ENCODE results near the gene TMCC2. TPM values are rescaled to one million over a fixed set of nuclear protein-coding genes. Genes with fewer than 3 reads are reported as not detected.
A peak's percentile ranks its signal among the peaks of the same experiment; 100 is the strongest.

TMCC2 gene
- total and polyA plus RNA-seq, 2 of the 4 experiments (the other 2 are of a cell fraction) = 2.0 to 4.2 TPM

DNA sequence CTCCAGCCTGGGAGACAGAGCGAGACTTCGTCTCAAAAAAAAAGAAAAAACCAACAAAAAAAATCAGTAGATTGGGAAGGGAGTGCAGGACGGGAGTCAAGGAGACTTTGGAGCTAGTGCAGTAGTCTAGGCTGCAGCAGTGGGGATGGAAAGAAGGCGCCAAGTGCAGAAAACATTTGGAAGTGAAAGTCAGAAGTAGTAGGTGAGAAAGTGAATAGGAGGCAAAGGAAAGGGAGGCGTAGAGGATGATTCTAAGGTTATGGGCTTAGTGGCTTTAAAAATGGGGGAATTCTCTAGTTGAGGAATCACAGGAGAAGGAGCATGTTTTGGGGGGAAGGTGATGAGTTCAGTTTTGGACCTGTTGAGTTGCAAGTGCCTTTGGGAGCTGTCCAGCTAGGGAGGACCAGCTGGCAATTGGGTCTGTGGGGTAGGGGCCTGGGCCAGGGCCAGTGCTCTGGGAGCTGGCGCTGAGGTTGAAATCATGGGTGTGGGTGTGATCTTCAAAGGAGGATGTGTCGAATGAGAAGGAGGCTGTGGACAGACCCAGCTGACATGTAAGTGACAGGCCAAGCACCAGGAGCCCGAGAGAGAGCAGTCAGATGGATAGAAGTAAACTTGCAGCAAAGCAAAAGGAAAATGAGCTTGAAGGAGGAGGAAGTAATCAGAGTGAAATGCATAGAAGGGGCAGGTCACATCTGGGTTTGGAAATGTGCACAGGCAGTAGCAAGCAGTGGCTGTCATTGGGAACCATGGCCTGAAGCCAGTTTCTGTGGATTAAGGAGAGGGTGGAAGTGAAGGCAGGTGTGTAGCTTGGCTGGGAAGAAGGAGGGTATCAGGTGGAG lies 15.8 kb downstream of the TMCC2 start:
- Histone ChIP-seq H2BK120ac (ENCODE audit: low read depth, low read length) (no peak overlapping the region), H4K5ac (ENCODE audit: low read depth, low read length) (no peak overlapping the region), H3K4me3 (ENCODE audit: insufficient read depth, low read depth, low read length) (no peak overlapping the region), H3K18ac (ENCODE audit: low read depth, low read length) (no peak overlapping the region), H3K79me1 (ENCODE audit: low read depth in 1 of 2, low read length in 2 of 2) (peaks cover 0 to 3% of the 10 kb centered on the region in 2 experiments; a peak in 1 of 4 replicates), H3K9me1 (ENCODE audit: insufficient read depth, low read length) (0 out of 2 replicates have a peak, but pooled peaks cover 4% of the 10 kb centered on the region), H4K20me1 (ENCODE audit: insufficient read depth, low read length) (no peaks in the 10 kb centered on the region), H2BK5ac (ENCODE audit: low read depth, low read length, poor library complexity, severe bottlenecking) (no peak overlapping the region), H3K9ac (ENCODE audit: low read depth, low read length) (no peak overlapping the region), H3K4me1 (ENCODE audit: control insufficient read depth, insufficient read depth, low read length) (peaks cover 22% of the 10 kb centered on the region), H2BK15ac (ENCODE audit: low read depth, low read length) (no peak overlapping the region), H4K8ac (ENCODE audit: low read depth in 2 of 2, low read length in 2 of 2) (no peak overlapping the region), H3K56ac (ENCODE audit: extremely low read depth, insufficient read depth, low read length) (no peak overlapping the region), H2AFZ (replicated peaks; ENCODE audit: low read length, poor library complexity) (no peak overlapping the region), H3K23ac (ENCODE audit: low read depth, low read length) (0 out of 2 replicates have a peak overlapping the region, but pooled peaks have one; percentile 44), H3K9me3 (ENCODE audit: control insufficient read depth, insufficient read depth, low read length) (no peaks in the 10 kb centered on the region), H3K14ac (replicated peaks; ENCODE audit: low read depth, low read length) (no peak overlapping the region), H4K91ac (ENCODE audit: insufficient read depth, low read depth, low read length) (no peak overlapping the region), H2AK5ac (ENCODE audit: low read depth, low read length) (no peak overlapping the region), H3K27me3 (ENCODE audit: control insufficient read depth, insufficient read depth, low read length) (no peaks in the 10 kb centered on the region), H3K27ac (ENCODE audit: insufficient read depth, low read length) (no peak overlapping the region), H2AK9ac (replicated peaks; ENCODE audit: low read depth, low read length, poor library complexity) (peak overlapping the region; percentile 50), H3K4ac (ENCODE audit: low read depth, low read length) (no peak overlapping the region), H3K4me2 (ENCODE audit: low read depth, low read length) (no peak overlapping the region), H3K36me3 (ENCODE audit: control insufficient read depth, insufficient read depth, low read length) (0 out of 2 replicates have a peak, but pooled peaks cover 2% of the 10 kb centered on the region), H2BK20ac (ENCODE audit: low read depth, low read length) (no peak overlapping the region)
- intact Hi-C loops (cut with micrococcal nuclease) = no loop called here
- BruUV-seq (replicated peaks) = no TSS peak
- WGBS, 2 experiments (ENCODE audit: extremely low coverage in 2 of 2, insufficient read length in 1 of 2) = 60% methylated on average over 6 of the region's 8 CpGs; no CpG with 5 or more reads in 1 of the 2 experiments
- in situ Hi-C loops (cut with MboI; ENCODE audit: low sequenced_read_pairs) = no loop called here
- DNase-seq (no peak), ATAC-seq (ENCODE audit: low read depth) (no peak)
- CTCF ChIA-PET = interaction anchor here (1.1 to 1.6 kb wide), 2 partner anchors 10 to 13 kb away, joined by 3 to 6 read pairs; no protein-coding TSS in a partner anchor
- POLR2A ChIA-PET (ENCODE audit: unreplicated experiment) = no interaction called here
- dilution Hi-C loops (cut with HindIII; ENCODE audit: low sequenced_read_pairs, unreplicated experiment) = no loop called here
- no peak for TF ChIP-seq ELK1 (IDR thresholded peaks at IDR 0.05; ENCODE audit: borderline replicate concordance, low read depth, low read length)
- no peak for TF ChIP-seq RAD21 (IDR thresholded peaks at IDR 0.05; ENCODE audit: low read length)
- TF ChIP-seq, protein P1, sequence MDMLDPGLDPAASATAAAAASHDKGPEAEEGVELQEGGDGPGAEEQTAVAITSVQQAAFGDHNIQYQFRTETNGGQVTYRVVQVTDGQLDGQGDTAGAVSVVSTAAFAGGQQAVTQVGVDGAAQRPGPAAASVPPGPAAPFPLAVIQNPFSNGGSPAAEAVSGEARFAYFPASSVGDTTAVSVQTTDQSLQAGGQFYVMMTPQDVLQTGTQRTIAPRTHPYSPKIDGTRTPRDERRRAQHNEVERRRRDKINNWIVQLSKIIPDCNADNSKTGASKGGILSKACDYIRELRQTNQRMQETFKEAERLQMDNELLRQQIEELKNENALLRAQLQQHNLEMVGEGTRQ (IDR thresholded peaks at IDR 0.05; ENCODE audit: low read depth, low read length) = no peak
- no peak for TF ChIP-seq MAFK (IDR thresholded peaks at IDR 0.05; ENCODE audit: low read depth, low read length)
- no peak for TF ChIP-seq MXI1 (IDR thresholded peaks at IDR 0.05; ENCODE audit: borderline replicate concordance, low read depth, low read length)
- TF ChIP-seq FOS (IDR thresholded peaks at IDR 0.05; ENCODE audit: low read depth, low read length) = no peak
- TF ChIP-seq NFE2L2 (IDR thresholded peaks at IDR 0.05; ENCODE audit: low read depth, low read length) = no peak
- no peak for TF ChIP-seq POLR2A (IDR thresholded peaks at IDR 0.05; ENCODE audit: low read depth, low read length)
- TF ChIP-seq, protein P2, sequence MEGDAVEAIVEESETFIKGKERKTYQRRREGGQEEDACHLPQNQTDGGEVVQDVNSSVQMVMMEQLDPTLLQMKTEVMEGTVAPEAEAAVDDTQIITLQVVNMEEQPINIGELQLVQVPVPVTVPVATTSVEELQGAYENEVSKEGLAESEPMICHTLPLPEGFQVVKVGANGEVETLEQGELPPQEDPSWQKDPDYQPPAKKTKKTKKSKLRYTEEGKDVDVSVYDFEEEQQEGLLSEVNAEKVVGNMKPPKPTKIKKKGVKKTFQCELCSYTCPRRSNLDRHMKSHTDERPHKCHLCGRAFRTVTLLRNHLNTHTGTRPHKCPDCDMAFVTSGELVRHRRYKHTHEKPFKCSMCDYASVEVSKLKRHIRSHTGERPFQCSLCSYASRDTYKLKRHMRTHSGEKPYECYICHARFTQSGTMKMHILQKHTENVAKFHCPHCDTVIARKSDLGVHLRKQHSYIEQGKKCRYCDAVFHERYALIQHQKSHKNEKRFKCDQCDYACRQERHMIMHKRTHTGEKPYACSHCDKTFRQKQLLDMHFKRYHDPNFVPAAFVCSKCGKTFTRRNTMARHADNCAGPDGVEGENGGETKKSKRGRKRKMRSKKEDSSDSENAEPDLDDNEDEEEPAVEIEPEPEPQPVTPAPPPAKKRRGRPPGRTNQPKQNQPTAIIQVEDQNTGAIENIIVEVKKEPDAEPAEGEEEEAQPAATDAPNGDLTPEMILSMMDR (conservative IDR thresholded peaks at IDR 0.05; ENCODE audit: low read depth, low read length) = no peak
- TF ChIP-seq CEBPB (IDR thresholded peaks at IDR 0.05; ENCODE audit: low read depth, low read length) = no peak
- TF ChIP-seq MAZ (IDR thresholded peaks at IDR 0.05; ENCODE audit: borderline replicate concordance, low read depth, low read length) = no peak
- no peak for TF ChIP-seq BHLHE40 (IDR thresholded peaks at IDR 0.05; ENCODE audit: low read depth, low read length)
- TF ChIP-seq RCOR1 (IDR thresholded peaks at IDR 0.05; ENCODE audit: insufficient replicate concordance, low read length) = no peak
- no peak for TF ChIP-seq SMC3 (IDR thresholded peaks at IDR 0.05; ENCODE audit: low read depth, low read length)
